UCSD-AML1 (cell line): ENCODE results near the gene FAM83C.
"Not testable (repeated sequence)": the region's sequence is repeated elsewhere in the genome, so short reads cannot be mapped to it uniquely, and the experiment has no call there.

ENCODE experiments used
- DNase-seq: peaks from one replicate; lab custom pipeline; 2025; ENCODE audit not compliant: unreplicated experiment; lab: John Stamatoyannopoulos, UW

Gene FAM83C

DNA sequence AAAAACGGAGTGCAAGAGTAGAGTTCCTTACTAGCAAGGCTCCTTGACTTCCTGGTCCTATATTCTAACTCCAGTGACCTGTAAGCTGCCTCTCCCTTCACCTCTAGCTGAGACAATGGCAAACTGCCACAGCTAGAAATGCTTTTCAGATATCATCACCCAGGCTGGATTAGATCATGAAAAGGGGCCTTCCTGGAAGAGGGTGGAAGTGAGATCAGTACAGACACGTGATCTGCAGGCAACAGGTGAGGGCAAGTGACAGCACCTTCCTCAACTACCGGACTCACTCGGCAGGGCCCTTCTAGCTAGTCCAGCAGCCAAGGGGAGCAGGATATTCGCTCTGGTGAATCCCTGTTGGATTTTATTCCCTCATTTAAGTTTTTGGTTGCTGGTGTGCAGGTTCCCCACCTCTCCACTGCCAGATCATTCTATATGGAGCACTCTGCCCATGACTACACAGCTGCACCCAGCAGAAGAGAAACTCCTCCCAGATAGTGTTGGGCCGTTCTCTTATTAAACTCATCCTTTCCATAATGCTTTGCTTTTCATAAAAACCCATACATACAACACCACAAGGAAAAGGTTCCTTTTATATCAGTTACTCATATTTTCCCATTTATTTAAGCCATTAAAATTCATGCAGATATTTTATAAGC lies 26.4 kb upstream of the FAM83C start:
- no peak for DNase-seq

GRCh38 chr20:35317416-35318210 lies 25.4 kb upstream of the FAM83C start:
- no peak for DNase-seq

- no peak for DNase-seq
Measured at GRCh38 chr20:35316086-35316485, 23.9 kb upstream of the FAM83C start.

DNA sequence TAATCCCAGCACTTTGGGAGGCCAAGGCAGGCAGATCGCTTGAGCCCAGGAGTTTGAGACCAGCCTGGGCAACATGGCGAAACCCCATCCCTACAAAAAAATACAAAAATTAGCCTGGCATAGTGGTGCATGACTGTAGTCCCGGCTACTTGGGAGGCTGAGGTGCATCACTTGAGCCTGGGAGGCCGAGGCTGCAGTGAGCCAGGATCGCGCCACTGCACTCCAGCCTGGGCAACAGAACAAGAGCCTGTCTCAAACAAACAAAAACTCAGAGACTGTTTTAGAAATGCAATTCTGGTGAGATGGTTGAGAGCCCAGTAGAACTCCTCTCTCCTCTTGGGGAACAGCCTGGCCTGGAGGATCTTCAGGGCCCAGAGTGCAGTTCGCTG lies 23.4 kb upstream of the FAM83C start:
- DNase-seq, result not testable (repeated sequence)

GRCh38 chr20:35314816-35315631 lies 22.8 kb upstream of the FAM83C start:
- no peak for DNase-seq

DNA sequence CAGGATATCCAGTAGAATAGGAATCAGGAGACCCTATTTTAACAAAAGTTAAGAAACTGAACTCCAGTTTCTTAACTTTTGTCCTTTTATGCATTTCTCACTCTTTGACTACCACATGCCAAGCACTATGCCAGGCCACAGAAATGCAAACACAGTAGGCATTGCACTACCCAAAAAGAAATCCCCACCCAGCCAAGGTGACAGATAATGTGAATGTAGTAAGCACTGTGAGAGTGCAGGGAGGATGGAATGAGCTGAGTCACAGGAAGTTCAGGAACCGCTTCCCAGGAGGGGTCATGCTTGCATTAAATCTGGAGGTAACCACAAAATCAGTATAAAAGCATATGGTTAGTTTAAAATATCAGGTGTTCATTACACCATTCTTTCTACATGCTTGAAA lies 20.1 kb upstream of the FAM83C start:
- DNase-seq, result no peak

DNA sequence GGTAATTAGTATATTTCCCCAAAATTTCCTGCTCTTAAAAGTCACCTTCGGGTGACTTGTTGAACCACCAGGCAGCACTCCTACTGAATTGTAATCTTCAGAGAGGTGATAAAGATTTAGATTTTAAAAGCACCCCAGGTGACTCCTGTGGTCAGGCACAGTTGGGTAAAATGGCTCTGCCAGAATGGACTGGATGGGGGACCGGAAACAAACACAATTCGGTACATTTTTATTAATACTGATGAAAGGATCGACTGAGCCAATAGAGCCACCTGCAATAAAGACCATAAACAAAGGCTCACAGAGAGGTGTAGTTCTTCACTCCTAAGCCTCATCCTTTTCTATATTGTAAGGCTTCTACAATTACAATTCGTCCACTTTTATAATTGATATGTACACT lies 19.6 kb upstream of the FAM83C start:
- no peak for DNase-seq

GRCh38 chr20:35311409-35311808 lies 19.2 kb upstream of the FAM83C start:
- no peak for DNase-seq

- DNase-seq, result no peak
Measured at GRCh38 chr20:35307666-35308653, 15.7 kb upstream of the FAM83C start.

DNA sequence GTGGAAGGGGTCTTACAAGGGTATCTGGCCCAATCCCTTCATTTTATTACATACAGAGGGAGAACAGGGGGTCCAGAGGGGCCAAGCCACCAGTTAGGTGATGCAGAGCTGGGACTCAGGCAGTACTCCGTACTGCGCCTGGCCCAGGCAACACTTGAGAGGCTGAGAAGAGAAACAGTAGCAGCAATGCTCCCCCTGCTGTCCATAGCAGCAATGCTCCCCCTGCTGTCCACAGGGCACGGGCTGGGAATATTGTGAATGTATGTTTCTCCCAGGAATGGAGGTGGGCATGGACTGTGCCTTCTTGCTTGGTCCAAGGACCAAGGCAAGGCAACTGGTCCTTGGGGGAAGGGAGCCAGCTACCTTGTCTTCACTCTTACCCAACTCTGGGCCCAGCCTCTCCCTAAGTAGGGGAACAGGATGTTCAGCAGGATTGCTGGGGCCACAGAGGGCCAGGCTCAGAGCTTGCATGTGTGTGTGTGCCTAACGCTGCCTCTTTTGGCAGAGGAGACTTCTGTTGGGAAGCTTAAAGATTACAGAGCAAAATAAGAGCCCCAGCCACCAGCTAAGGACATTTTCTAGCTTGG lies 14.8 kb upstream of the FAM83C start:
- peak; percentile 41 for DNase-seq

DNA sequence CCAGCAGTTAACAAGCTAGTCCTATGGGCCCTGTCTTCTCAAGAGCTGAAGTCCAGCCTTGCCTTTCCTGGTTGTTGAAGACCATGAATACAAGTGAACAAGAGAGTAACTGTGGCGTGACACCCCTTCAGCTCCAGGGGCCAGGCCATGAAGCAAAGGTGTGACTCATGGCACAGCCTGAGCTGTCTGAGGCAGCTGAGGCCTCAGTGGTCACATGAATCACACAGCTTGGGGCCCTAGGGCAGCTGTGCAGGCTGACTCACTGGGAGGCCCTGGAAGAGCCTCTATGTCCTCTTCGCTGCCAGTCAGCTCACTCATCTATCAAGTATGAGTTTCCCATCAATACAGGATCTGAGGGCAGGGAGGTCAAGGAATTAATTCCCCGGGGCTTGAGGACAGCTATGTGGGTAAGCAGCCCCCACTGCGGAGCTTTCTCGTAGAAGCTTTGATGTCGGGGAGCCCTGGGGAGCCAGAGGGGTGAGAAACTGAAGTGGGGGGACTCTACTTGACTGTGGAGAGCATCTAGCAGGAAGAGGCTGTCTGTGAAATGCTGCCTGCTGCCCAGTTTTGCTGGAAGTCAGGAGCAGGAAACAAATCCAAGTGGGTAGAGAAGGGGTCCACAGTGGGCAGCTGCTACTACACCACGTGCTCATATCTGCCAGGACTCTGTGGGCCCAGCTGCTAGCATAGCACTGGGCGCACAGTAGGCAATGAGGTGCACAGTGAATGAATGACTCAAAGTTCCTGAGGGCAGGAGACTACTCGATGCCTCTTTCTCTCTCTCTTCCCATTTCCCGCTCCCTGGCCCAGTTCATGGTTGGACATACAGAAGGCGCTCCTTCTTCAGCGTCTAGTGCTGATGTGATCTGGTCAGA lies 13.7 kb upstream of the FAM83C start:
- DNase-seq, result no peak

GRCh38 chr20:35304956-35305355 lies 12.7 kb upstream of the FAM83C start:
- no peak for DNase-seq

- peak; percentile 62 for DNase-seq
Measured at GRCh38 chr20:35303735-35304491, 11.7 kb upstream of the FAM83C start.

DNA sequence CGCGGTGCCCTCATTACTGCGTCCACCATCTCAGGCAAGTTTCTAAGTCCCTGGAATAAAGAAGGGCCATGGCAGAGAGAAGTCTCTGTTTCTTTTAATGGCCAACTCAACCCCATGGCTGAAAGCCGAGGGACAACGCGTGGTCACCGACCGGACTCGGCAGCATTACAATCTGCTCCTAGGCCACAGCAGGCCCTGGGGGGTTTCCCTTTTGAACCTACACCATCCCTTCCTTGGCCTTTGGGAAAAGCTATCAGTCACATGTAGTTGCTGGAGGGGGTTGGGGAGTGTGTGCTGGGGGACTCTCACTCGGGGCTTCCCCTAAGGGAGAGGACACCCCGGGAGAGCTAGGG lies 11.1 kb upstream of the FAM83C start:
- no peak for DNase-seq

- DNase-seq, result no peak
Measured at GRCh38 chr20:35302421-35303335, 10.5 kb upstream of the FAM83C start.

DNA sequence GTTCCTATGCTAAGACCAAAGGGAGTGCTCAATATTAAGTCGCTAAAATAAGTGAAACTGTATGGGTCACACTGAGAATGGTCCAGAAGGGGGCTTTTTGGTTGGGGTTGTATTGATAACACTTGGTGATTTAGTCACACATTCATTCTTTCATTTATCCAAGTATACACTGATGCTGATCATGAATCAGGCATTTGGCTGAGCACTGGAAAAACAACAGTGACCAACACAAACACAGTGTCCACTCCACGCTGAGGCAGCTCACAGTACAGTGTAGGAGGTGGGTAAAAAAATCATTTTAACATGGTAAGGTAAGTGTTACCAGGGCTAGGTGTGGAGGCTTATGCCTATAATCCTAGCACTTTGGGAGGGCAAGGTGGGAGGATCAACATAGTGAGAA lies 9.2 kb upstream of the FAM83C start:
- DNase-seq, result no peak

GRCh38 chr20:35300469-35301262 lies 8.4 kb upstream of the FAM83C start:
- DNase-seq, result no peak
